Pons (tissue), 1 donor: ENCODE data around the gene SEMA3A.

Experiments
- DNase-seq: peaks from one replicate; pipeline ENCODE4 v3.0.0-alpha.2; 2016; ENCODE audit warnings: low spot score

Gene SEMA3A

GRCh38 chr7:84195295-84196060 lies 889 bp upstream of the SEMA3A start:
- no peak for DNase-seq

DNA sequence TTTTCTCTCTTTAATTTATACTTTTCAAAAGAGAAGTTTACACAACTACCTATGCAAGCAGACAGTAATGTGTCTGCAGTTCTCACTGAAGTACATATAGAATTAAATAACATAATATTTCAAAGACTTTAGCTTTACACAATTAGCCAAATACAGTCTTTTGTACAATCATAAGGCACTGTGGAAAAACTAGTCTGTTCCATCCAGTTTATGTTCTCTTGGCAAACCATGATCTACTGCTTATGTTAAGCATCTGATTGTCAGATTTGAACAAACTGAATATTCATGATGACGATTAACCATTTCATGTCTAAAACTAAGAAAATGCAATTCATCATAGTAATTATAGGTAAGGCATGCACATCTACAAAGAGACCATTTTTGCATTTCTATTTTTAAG lies 842 bp downstream of the SEMA3A start:
- DNase-seq, result no peak

DNA sequence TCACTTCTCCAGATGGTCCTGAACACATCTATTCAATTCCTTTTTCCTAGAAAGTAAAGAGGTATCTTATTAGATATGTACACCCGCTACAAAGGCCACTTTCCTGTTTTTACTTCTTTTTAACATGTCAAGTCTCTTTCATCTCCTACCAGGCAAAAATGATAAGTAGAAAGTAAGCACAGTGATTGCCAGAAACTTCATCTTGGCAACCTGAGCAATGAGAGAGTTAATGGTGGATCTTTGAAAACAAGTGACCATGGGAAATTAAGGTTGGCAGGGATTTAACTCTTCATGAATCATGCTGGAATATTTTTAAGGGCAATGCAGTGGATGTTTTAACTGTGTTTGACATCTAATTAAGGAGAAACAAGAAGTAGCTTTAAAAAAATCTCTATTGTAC lies 2.7 kb downstream of the SEMA3A start:
- DNase-seq, result no peak

DNA sequence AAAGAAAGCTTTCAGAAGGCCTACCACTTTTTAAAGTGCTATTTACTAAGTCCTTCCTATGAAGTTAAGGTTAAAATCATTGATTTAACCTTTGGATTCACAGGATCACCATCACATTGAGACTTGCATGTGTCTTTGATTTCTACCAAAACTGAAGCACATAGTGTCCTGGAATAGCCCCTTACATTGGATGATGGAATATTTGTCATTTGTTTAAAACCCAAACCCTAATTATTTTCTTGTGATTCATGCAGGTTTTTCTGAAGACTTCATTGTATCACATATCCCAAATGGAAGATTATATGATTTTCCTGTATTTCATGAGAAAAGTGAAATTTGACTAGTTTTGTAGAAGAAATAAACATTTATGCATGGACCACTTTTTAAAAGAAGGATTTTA lies 3.3 kb downstream of the SEMA3A start:
- no peak for DNase-seq

DNA sequence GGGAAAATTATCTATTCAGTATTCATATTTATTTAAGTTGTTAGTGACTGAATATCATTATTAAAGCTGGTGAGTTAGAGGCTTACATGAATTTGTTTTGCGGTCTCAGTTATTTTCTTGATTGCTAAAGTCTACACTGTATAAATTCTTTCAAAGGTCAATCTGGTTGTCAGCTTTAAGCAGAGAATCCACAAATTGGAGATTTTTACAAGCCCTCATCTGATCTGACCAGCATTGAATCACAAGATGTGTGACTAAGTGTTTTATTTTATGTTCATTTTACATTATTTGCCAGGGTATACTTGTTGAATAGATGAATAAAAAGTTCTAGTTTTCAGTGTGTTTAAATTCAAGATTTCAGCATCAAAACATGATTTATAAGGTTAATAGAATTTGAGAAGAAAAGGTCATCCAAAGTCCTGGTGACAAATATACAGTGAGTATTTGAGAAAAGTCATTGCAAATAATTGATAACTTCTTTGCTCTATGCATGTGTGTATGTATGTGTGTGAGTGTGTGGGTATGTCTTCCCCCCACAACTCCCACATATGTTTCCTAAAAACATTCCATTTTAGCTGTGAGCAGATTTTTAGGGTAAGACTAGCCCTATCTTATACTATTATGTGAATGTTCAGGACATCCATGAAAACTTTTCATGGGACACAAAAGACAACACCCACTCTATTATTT lies 4.4 kb downstream of the SEMA3A start:
- no peak for DNase-seq

DNA sequence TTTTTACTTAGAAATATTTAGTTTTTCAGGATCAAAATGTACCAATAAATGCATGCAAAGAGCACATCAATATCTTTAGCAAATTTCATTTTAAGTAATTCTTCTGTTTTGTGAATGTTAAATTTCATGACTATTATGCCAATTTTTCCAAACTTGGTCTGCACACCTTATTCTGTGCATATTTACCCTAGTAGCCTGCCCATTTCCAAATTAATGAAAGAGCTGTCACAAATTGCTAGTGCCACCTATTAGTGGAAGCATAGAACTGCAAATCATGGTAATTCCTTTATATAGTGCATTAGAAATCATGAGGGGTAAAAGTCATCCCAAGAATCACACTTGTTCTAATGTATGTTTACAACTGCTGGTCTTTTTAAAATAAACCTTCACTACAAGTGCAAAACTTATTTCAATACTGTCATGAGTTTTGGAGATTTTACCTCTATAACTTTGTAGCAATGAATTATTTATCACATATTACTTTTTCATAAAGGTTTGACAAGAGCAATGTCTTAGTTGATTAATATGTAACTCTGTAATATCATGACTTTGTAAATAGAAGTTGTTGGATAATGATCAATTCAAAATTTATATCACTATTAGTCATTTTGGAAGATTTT lies 5.7 kb downstream of the SEMA3A start:
- DNase-seq, result peak; percentile 75

- DNase-seq, result no peak
These were observed 6.6 kb downstream of the SEMA3A start for GRCh38 chr7:84187813-84188510.

GRCh38 chr7:84187087-84187805 lies 7.3 kb downstream of the SEMA3A start:
- no peak for DNase-seq

DNA sequence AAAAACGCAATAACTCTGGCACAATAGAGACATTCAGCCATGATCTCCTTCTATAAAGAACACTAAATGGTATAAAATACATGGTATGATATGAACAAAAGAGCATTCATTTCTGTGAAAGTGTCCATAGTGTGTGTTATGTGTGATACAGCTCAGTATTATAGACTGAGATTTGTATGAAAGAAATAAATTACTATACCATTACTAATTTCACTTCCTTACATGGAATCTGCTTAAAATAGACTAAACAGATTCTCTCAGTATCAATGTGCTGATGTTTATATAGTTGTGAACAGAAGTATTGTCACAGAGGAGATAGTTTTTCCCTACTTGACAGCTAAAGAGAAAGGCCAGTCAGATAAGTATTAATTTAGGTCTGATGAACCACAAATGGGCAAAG lies 10.8 kb downstream of the SEMA3A start:
- DNase-seq, result no peak

DNA sequence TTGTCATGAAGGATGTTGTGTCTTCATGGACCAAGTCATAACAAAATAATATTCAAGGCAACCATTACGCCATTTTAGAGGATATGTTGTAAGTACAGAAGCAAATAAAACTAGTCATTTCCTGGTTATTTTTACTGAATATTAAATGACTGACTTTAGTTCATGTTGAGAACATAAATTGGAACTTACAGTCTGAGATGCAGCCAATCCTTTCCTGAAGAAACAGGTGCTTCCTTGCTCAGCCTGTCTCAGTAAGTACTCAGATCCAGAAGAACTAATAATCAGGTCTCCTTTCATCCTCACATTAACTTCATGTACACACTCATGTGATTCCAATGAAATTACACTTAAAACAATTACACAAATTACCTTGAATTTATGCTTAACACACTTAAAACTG lies 12.3 kb downstream of the SEMA3A start:
- DNase-seq, result no peak

DNA sequence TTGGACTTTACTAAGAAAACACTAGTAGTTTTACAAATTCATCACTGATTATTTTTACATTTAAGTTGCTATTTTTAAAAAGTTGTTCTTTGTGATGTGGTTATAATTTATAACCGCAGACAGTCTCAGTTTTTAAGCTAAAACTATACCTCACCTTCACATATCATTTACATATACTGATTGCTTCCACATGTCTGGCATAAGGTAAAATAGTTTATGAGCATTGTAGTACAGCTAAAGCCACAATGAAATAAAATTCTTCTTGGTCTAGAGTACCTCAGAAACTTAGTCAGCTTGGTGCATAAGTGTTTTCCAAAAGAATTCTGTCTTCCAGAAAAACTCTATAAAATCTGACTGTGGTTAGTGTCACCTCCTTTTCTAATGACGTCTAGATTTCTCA lies 13.0 kb downstream of the SEMA3A start:
- DNase-seq, result no peak

GRCh38 chr7:84177758-84178412 lies 16.7 kb downstream of the SEMA3A start:
- no peak for DNase-seq

DNA sequence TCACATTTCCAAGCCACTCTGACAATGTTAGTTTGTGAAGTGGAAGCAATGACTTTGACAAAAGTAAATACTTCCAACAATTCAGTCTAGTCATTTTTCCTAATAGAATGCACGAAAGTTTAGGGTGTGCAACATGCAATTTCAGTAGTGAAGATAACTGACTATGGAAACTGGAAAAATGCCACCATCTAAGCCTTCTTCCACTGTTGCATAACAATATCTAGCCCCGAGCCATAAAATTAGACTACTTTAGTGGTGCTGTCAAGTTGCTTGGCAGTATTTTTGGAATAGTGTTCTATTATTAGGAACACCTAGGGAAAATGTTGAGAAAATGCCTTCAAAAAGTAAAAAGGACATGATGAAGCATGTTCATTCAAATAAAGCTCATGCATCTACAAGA lies 17.9 kb downstream of the SEMA3A start:
- no peak for DNase-seq

GRCh38 chr7:84175461-84175860 lies 19.1 kb downstream of the SEMA3A start:
- DNase-seq, result no peak

DNA sequence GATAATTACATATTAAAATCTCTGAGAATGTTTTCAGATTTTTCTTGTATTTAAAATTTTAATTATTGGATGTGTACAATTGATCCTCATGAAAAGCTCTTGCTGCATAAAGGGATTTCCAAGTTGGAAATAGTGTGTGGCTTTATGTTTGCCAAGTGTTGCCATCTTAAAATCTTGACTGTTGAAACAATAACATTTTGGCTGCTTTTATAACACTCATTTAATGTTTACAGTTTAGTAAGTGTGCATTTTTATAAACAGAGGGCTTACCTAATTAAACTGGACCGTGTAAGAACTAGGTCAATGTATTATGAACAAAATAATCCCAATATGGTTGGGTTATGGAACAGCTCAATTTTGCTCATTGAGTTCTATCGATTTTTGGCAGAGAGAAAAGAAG lies 23.9 kb downstream of the SEMA3A start:
- DNase-seq, result no peak

GRCh38 chr7:84162584-84162983 lies 32.0 kb downstream of the SEMA3A start:
- DNase-seq, result no peak

- DNase-seq, result no peak
These were observed 32.5 kb downstream of the SEMA3A start for GRCh38 chr7:84162125-84162524.

GRCh38 chr7:84161398-84161797 lies 33.2 kb downstream of the SEMA3A start:
- DNase-seq, result no peak

DNA sequence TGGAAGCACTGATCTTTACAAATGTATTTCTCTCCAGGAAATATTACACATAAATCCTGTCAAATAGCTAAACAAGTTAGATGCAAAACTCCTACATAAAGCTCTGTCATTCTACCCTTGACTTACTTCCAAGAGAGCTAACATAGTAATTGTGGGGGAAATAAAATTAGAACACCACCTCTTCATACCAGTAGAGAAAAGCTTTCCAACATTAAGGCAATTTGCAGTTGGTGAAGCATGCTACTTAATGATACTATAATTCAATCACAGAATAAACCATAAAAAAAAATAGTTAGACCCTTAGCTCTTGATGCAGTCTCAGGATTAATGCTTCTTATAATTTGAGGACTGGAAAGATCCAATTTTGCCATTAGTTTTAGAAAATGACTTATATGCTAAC lies 35.2 kb downstream of the SEMA3A start:
- no peak for DNase-seq

DNA sequence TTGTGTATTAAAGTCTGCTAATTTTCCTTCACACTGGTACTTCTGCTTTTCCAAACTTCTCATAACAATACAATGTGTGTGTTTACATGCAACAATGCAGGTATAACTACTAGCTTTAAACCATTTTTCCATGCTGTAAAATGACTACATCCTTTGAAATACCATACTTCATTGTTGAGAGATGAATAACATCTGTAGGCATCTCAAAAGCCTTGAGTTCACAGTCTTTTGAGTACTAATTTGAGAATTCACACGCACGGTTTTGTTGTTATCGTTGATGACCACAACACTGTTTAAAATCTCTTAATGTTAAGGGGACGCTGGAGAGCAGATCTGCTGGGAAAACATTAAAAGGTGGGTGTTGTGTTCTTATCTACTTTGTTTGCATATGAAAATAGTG lies 37.4 kb downstream of the SEMA3A start:
- DNase-seq, result no peak

DNA sequence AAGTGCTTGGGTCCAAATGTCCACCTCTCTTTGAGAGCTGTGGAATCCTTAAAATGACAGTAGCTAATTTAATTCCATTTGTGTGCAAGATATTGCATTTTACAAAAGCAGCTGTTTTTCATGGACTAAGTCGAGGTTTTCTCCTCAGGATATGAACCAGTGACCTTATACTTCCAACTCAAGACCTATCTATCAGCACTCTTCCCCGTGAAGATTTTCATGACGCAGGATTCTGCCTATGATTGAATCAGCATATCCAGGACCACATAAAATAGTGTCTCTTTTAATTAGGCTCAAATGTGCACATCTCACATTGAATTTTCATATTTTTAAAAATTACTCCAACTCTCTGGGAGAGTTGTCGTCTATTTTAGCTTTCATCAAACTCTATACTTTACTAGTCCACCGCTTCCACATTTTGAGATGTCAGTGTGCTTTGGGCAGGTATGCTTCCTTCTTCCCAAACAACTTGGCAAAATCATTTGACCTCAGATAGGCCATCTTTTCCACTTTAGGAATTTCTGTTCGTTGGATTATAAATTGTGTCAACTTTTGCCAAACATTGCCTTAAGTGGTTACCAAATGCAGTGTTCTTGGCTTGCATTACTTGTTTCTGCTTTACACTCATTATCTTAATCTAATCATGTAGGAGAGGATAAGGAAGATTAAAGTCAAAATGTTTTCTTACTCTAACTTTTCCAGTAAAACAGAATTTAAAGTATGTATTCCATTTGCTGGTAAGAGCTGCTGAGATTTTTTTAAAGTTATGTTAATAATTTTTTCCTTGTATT lies 39.4 kb downstream of the SEMA3A start:
- DNase-seq, result no peak
